Esophagus squamous epithelium (tissue), 5 donors: ENCODE data around the gene LARGE1. TPM values are rescaled to one million over a fixed set of nuclear protein-coding genes. Genes with fewer than 3 reads are reported as not detected.

Experiments
- DNase-seq: peaks from one replicate; lab custom pipeline; 2025; lab: John Stamatoyannopoulos, UW
- H3K27ac ChIP-seq, 4 donors: fragments of 200-600 bp; sonication (generic); one replicate each; pipeline ENCODE4 v1.5.1; 2016 to 2019; ENCODE audit warnings: mild to moderate bottlenecking in 1 of 4
- H3K27me3 ChIP-seq, 4 donors: fragments of 200-600 bp; sonication (generic); 1 replicate in 3 of 4; 2 replicates in 1 of 4; pipeline versions ENCODE4 v1.5.1 to v1.6.0; 2017 to 2021; ENCODE audit warnings: antibody characterized with exemption in 1 of 4
- H3K36me3 ChIP-seq, 3 donors: fragments of 200-600 bp; sonication (generic); one replicate each; pipeline ENCODE4 v1.5.1; 2016 to 2019
- H3K4me1 ChIP-seq, 3 donors: fragments of 200-600 bp; sonication (generic); one replicate each; pipeline ENCODE4 v1.5.1; 2017 to 2019
- H3K4me3 ChIP-seq, 4 donors: fragments of 200-600 bp; sonication (generic); 1 replicate in 3 of 4; 2 replicates in 1 of 4; pipeline ENCODE4 v1.5.1; 2016 to 2019; ENCODE audit warnings: mild to moderate bottlenecking in 2 of 4, moderate library complexity in 1 of 4
- H3K9me3 ChIP-seq, 3 donors: fragments of 200-600 bp; sonication (generic); one replicate each; pipeline ENCODE4 v1.5.1; 2016 to 2019
- POLR2A ChIP-seq, 4 donors: fragments of 450-650 bp; IDR thresholded peaks; one replicate each; pipeline ENCODE4 v1.6.1; 2017; ENCODE audit warnings: antibody characterized with exemption in 4 of 4, mild to moderate bottlenecking in 4 of 4, moderate library complexity in 3 of 4
- WGBS, 2 donors: methylation state at CpG; one replicate each; pipeline ENCODE4 v1.1.5; 2018; 5-methylcytosine and 5-hydroxymethylcytosine counted together
- intact Hi-C: fragments of 100-400 bp; cut with DNase I; formaldehyde crosslinking; loops from one replicate; pipeline ENCODE4 v1.15.0; 2022
- total RNA-seq, 4 donors: library from RNA; depleted of rRNA; stranded (reverse); fragments of >200 nt; gene quantifications; one replicate each; pipeline ENCODE4 v1.1.0, GENCODE V29; 2016
- TF ChIP-seq, protein P1 (sequence below), 6 experiments: fragments of 450-650 bp in 4 of 6; fragments of 200-600 bp in 2 of 6; sonication (generic) in 2 of 6; IDR thresholded peaks; one replicate each; pipeline ENCODE4 v1.5.1; 2016 to 2019; ENCODE audit warnings: antibody characterized with exemption in 6 of 6, mild to moderate bottlenecking in 4 of 6, moderate library complexity in 4 of 6
- donor health status: DM: yes; HTN: yes; CAD: no.

LARGE1 gene
- total RNA-seq, 4 donors from 2014 or later = 5.2 to 15.1 (median 6.6) TPM

DNA sequence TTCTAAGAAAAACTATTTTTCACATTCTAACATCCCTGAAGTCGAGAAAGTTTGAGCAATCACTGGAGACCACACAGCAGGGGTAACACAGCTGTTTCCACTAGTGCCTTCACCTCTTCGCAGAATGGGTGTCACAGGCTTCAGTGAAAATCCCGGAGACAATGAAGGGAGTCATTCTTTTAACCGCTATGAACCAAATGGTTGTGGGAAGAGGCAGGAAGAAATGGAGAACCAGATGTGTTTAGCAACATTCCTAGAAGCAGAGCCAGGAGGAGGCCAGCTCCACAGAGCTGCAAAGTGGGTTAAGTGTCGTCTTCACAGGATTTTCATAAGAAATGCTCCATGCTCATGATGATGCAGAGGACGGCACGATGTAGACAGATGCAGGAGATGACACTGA, 221.1 kb downstream of the LARGE1 start:
- WGBS, 2 donors = 78 to 83% methylated on average over 5 to 7 of the region's 7 CpGs
- TF ChIP-seq, protein P1, sequence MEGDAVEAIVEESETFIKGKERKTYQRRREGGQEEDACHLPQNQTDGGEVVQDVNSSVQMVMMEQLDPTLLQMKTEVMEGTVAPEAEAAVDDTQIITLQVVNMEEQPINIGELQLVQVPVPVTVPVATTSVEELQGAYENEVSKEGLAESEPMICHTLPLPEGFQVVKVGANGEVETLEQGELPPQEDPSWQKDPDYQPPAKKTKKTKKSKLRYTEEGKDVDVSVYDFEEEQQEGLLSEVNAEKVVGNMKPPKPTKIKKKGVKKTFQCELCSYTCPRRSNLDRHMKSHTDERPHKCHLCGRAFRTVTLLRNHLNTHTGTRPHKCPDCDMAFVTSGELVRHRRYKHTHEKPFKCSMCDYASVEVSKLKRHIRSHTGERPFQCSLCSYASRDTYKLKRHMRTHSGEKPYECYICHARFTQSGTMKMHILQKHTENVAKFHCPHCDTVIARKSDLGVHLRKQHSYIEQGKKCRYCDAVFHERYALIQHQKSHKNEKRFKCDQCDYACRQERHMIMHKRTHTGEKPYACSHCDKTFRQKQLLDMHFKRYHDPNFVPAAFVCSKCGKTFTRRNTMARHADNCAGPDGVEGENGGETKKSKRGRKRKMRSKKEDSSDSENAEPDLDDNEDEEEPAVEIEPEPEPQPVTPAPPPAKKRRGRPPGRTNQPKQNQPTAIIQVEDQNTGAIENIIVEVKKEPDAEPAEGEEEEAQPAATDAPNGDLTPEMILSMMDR (IDR thresholded peaks at IDR 0.05) = no peak
- no peak for TF ChIP-seq POLR2A (IDR thresholded peaks at IDR 0.05)
- intact Hi-C loops = no loop called here
- DNase-seq = no peak
- Histone ChIP-seq H3K27ac (no peak overlapping the region), H3K36me3 (no peaks in the 10 kb centered on the region), H3K27me3 (no peaks in the 10 kb centered on the region), H3K4me3 (no peak overlapping the region), H3K9me3 (peaks cover 0 to 8% (median 7%) of the 10 kb centered on the region in 3 donors), H3K4me1 (no peaks in the 10 kb centered on the region)

DNA sequence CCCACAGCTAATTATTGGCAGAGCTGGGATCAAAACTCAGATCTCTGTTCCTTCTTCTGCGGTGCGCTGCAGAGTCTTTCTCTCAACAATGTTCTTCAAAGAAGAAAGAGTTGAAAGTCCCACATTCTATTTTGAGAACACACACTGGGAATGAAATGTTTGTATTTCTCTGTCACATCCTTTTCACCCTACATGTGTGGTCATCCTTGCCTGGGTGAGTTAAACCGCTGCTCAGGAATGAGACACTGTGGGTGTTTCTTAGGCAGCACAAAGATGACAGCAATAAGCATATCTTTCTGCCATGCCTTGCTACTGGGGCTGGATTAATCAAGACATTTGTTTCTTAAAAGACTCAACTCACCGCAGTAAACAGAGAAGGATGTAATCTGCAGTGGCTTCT, 222.6 kb downstream of the LARGE1 start:
- 78 to 80% methylated on average over 4 of the region's 4 CpGs for WGBS, 2 donors
- no peak for DNase-seq

DNA sequence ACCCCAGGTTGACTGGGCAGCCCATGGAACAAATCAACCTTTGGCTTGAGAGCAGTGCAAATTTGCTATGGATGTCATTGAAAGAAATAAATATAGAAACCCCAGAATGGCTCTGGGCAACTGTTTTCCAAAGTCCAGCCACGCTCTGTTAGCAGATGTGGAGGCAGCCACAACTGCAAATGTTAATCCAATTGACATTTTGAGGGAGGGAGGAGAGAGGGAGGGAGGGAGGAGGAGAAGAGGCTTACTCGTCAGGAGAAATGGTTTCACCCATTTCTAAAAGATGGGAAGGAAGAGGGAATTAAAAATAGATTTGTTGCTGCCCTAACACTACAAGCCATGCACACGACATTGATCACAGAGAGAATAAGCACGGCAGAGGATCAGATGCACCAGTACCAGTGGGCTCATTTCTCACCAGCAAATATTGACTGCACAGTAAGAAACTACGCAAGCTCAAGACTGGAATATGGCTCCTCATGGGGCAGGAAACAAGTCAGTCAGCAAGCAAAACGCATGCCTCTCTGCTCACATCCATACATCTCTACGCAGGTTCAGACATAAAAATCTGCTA, 229.1 kb downstream of the LARGE1 start:
- TF ChIP-seq, protein P1 (IDR thresholded peaks at IDR 0.05) = no peak
- no peak for TF ChIP-seq POLR2A (IDR thresholded peaks at IDR 0.05)
- Histone ChIP-seq H3K4me3 (no peak overlapping the region), H3K9me3 (no peaks in the 10 kb centered on the region), H3K36me3 (no peaks in the 10 kb centered on the region), H3K27ac (no peak overlapping the region), H3K4me1 (no peaks in the 10 kb centered on the region), H3K27me3 (no peaks in the 10 kb centered on the region)
- no peak for DNase-seq
- 72 to 86% methylated on average over 7 of the region's 7 CpGs for WGBS, 2 donors
- intact Hi-C loops = no loop called here

More for the DNA sequence above, 222.6 kb downstream of the LARGE1 start:
- no peaks in the 10 kb centered on the region for H3K27me3 ChIP-seq
- H3K4me1 ChIP-seq = no peaks in the 10 kb centered on the region
- H3K36me3 ChIP-seq = no peaks in the 10 kb centered on the region
- H3K9me3 ChIP-seq = no peaks in the 10 kb centered on the region
- TF ChIP-seq, protein P1 (IDR thresholded peaks at IDR 0.05) = no peak
- TF ChIP-seq POLR2A (IDR thresholded peaks at IDR 0.05) = no peak
- H3K4me3 ChIP-seq = no peak overlapping the region
- intact Hi-C loops = no loop called here
- no peak overlapping the region for H3K27ac ChIP-seq

DNA sequence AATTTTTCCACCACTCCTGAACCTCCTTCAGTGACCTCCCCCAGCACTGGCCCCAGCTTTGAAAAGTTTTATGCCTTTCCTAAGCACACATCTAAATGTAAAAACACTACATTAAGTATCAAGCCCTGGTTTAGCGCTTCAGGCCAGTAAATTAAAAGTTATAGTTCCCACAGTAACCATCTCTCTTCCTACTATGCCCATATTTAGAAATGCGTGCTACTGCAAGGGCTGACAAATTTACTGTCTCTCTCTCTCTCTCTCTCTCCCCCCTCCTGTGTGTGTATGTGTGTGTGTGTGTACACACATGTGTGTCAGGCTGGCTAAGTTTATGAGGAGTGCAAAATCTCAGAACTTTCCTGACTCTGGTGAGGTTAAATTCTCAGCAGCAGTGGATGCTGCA, 231.4 kb downstream of the LARGE1 start:
- TF ChIP-seq POLR2A (IDR thresholded peaks at IDR 0.05) = no peak
- TF ChIP-seq, protein P1 (IDR thresholded peaks at IDR 0.05) = no peak
- DNase-seq = no peak
- no peaks in the 10 kb centered on the region for H3K27me3 ChIP-seq
- no peak overlapping the region for H3K27ac ChIP-seq
- H3K36me3 ChIP-seq = no peaks in the 10 kb centered on the region
- intact Hi-C loops = no loop called here
- 84 to 96% methylated on average over 2 of the region's 2 CpGs for WGBS, 2 donors
- no peaks in the 10 kb centered on the region for H3K4me1 ChIP-seq
- H3K9me3 ChIP-seq = no peaks in the 10 kb centered on the region
- H3K4me3 ChIP-seq = no peak overlapping the region

DNA sequence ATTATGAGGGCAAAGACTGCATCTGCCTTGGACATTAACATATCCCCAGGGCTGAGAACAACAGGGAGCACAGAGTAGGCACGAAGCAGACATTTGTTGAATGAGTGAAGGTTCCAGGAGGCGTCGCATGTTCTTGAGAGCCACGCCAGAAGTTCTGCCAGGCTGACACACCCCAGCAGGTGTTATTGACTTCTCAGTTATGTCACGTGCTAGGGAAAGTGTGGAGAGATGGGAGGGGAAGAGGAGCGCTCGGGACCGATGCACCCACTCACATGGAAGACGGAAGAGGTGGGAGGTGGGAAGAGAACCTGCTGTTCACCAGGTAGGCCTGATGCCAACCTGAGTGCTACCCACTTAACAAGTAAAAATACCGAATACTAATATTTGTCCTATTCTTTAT, 232.8 kb downstream of the LARGE1 start:
- Histone ChIP-seq H3K4me1 (no peaks in the 10 kb centered on the region), H3K9me3 (no peaks in the 10 kb centered on the region), H3K4me3 (no peak overlapping the region), H3K36me3 (no peaks in the 10 kb centered on the region), H3K27ac (no peak overlapping the region), H3K27me3 (no peaks in the 10 kb centered on the region)
- WGBS, 2 donors = 91% methylated on average over 10 of the region's 10 CpGs
- no peak for TF ChIP-seq POLR2A (IDR thresholded peaks at IDR 0.05)
- TF ChIP-seq, protein P1 (IDR thresholded peaks at IDR 0.05) = no peak
- intact Hi-C loops = no loop called here
- DNase-seq = no peak
